Esophagus (tissue), 2 donors: ENCODE data around the gene PCP4. TPM values are rescaled to one million over a fixed set of nuclear protein-coding genes. Genes with fewer than 3 reads are reported as not detected.

ENCODE experiments used
- H3K27ac ChIP-seq, 2 donors: one replicate each; pipeline ENCODE4 v1.5.1; 2013; ENCODE audit warnings: low read depth in 2 of 2, mild to moderate bottlenecking in 2 of 2, inconsistent platforms in 1 of 2, low read length in 1 of 2, moderate library complexity in 1 of 2
- H3K27me3 ChIP-seq, 2 donors: one replicate each; pipeline ENCODE4 v1.6.1; 2013; ENCODE audit warnings: low read length in 2 of 2, control low read depth in 1 of 2, mild to moderate bottlenecking in 1 of 2; ENCODE audit not compliant: insufficient read depth in 2 of 2, control insufficient read depth in 1 of 2
- H3K36me3 ChIP-seq, 2 donors: one replicate each; pipeline ENCODE4 v1.6.1; 2013; ENCODE audit warnings: low read length in 1 of 2; ENCODE audit not compliant: control insufficient read depth in 2 of 2, insufficient read depth in 2 of 2
- H3K4me1 ChIP-seq, 2 donors: one replicate each; pipeline ENCODE4 v1.6.1; 2013; ENCODE audit warnings: low read length in 1 of 2; ENCODE audit not compliant: control insufficient read depth in 2 of 2, insufficient read depth in 2 of 2
- H3K4me3 ChIP-seq, 2 donors: one replicate each; pipeline ENCODE4 v1.5.1; 2013; ENCODE audit warnings: low read length in 2 of 2, mild to moderate bottlenecking in 2 of 2, low read depth in 1 of 2, moderate library complexity in 1 of 2
- H3K9me3 ChIP-seq, 2 donors: one replicate each; pipeline ENCODE4 v1.6.1; 2013; ENCODE audit warnings: mild to moderate bottlenecking in 2 of 2, low read depth in 1 of 2, low read length in 1 of 2, moderate library complexity in 1 of 2; ENCODE audit not compliant: control insufficient read depth in 2 of 2, insufficient read depth in 1 of 2
- WGBS, 2 donors: extraction: QIAGEN DNeasy Blood & Tissue Kit; methylation state at CpG; one replicate each; pipeline ENCODE4 v1.1.7; 2013; 5-methylcytosine and 5-hydroxymethylcytosine counted together
- polyA plus RNA-seq, 2 donors: library from polyadenylated mRNA; stranded (reverse); fragments of 200-250 nt; gene quantifications; one replicate each; pipeline ENCODE4 v1.2.3, GENCODE V29; 2013
- donor health status: healthy with polysubstance abuse.
- donor health status: Bipolar disorder and iron deficiency.

PCP4 gene
- polyA plus RNA-seq, 2 donors, result 28.9 to 42.3 TPM

- no peak overlapping the region for H3K27ac ChIP-seq
- peaks cover 0 to 4% of the 10 kb centered on the region in 2 donors for H3K9me3 ChIP-seq
- H3K4me1 ChIP-seq, result no peaks in the 10 kb centered on the region
- H3K36me3 ChIP-seq, result no peaks in the 10 kb centered on the region
- 50 to 58% methylated on average over 10 of the region's 10 CpGs for WGBS, 2 donors
- no peaks in the 10 kb centered on the region for H3K27me3 ChIP-seq
- H3K4me3 ChIP-seq, result no peak overlapping the region
Observed at GRCh38 chr21:39911286-39912199, 44.3 kb downstream of the PCP4 start.

GRCh38 chr21:39913706-39914305 lies 46.6 kb downstream of the PCP4 start:
- Histone ChIP-seq H3K27me3 (no peaks in the 10 kb centered on the region), H3K36me3 (no peaks in the 10 kb centered on the region), H3K4me1 (no peaks in the 10 kb centered on the region), H3K9me3 (peaks cover 0 to 7% of the 10 kb centered on the region in 2 donors), H3K4me3 (no peak overlapping the region), H3K27ac (no peak overlapping the region)
- 70 to 75% methylated on average over 8 of the region's 8 CpGs for WGBS, 2 donors

- no peaks in the 10 kb centered on the region for H3K36me3 ChIP-seq
- H3K27me3 ChIP-seq, result no peaks in the 10 kb centered on the region
- H3K9me3 ChIP-seq, result peaks cover 4 to 7% of the 10 kb centered on the region in 2 donors
- H3K4me3 ChIP-seq, result no peak overlapping the region
- H3K4me1 ChIP-seq, result no peaks in the 10 kb centered on the region
- no peak overlapping the region for H3K27ac ChIP-seq
- WGBS, 2 donors, result 33 to 47% methylated on average over 1 of the region's 1 CpG
Observed at GRCh38 chr21:39915881-39916280, 48.6 kb downstream of the PCP4 start.

GRCh38 chr21:39918558-39918957 lies 51.3 kb downstream of the PCP4 start:
- no peaks in the 10 kb centered on the region for H3K36me3 ChIP-seq
- 57 to 64% methylated on average over 4 of the region's 4 CpGs for WGBS, 2 donors
- peaks cover 4% of the 10 kb centered on the region in 2 donors for H3K9me3 ChIP-seq
- H3K27ac ChIP-seq, result peak overlapping the region in 1 of 2 donors; percentile 22
- H3K4me3 ChIP-seq, result no peak overlapping the region
- H3K4me1 ChIP-seq, result no peaks in the 10 kb centered on the region
- H3K27me3 ChIP-seq, result no peaks in the 10 kb centered on the region

GRCh38 chr21:39923476-39923875 lies 56.2 kb downstream of the PCP4 start:
- 67 to 77% methylated on average over 10 of the region's 10 CpGs for WGBS, 2 donors
- Histone ChIP-seq H3K36me3 (no peaks in the 10 kb centered on the region), H3K4me1 (no peaks in the 10 kb centered on the region), H3K27me3 (no peaks in the 10 kb centered on the region), H3K27ac (no peak overlapping the region), H3K4me3 (no peak overlapping the region), H3K9me3 (peaks cover 5 to 10% of the 10 kb centered on the region in 2 donors)

GRCh38 chr21:39924577-39925308 lies 57.5 kb downstream of the PCP4 start:
- H3K27ac ChIP-seq, result no peak overlapping the region
- no peaks in the 10 kb centered on the region for H3K4me1 ChIP-seq
- H3K9me3 ChIP-seq, result peaks cover 7 to 9% of the 10 kb centered on the region in 2 donors
- no peaks in the 10 kb centered on the region for H3K36me3 ChIP-seq
- WGBS, 2 donors, result 68% methylated on average over 8 of the region's 8 CpGs
- H3K27me3 ChIP-seq, result no peaks in the 10 kb centered on the region
- H3K4me3 ChIP-seq, result no peak overlapping the region

- H3K4me1 ChIP-seq, result no peaks in the 10 kb centered on the region
- no peaks in the 10 kb centered on the region for H3K27me3 ChIP-seq
- H3K9me3 ChIP-seq, result peaks cover 6 to 9% of the 10 kb centered on the region in 2 donors
- no peak overlapping the region for H3K27ac ChIP-seq
- WGBS, 2 donors, result 59 to 61% methylated on average over 2 of the region's 2 CpGs
- H3K36me3 ChIP-seq, result no peaks in the 10 kb centered on the region
- no peak overlapping the region for H3K4me3 ChIP-seq
Observed at GRCh38 chr21:39927304-39927886, 60.2 kb downstream of the PCP4 start.

- no peak overlapping the region for H3K4me3 ChIP-seq
- no peak overlapping the region for H3K27ac ChIP-seq
- peaks cover 0 to 9% of the 10 kb centered on the region in 2 donors for H3K9me3 ChIP-seq
- no peaks in the 10 kb centered on the region for H3K36me3 ChIP-seq
- no peaks in the 10 kb centered on the region for H3K4me1 ChIP-seq
- WGBS, 2 donors, result 80 to 81% methylated on average over 1 of the region's 1 CpG
- no peaks in the 10 kb centered on the region for H3K27me3 ChIP-seq
Observed at GRCh38 chr21:39932335-39932734, 65.1 kb downstream of the PCP4 start.

- H3K27ac ChIP-seq, result no peak overlapping the region
- 81 to 82% methylated on average over 2 of the region's 2 CpGs for WGBS, 2 donors
- no peak overlapping the region for H3K4me3 ChIP-seq
- no peaks in the 10 kb centered on the region for H3K4me1 ChIP-seq
- H3K36me3 ChIP-seq, result no peaks in the 10 kb centered on the region
- H3K9me3 ChIP-seq, result peaks cover under 1 to 2% of the 10 kb centered on the region in 2 donors
- no peaks in the 10 kb centered on the region for H3K27me3 ChIP-seq
Observed at GRCh38 chr21:39934895-39935294, 67.7 kb downstream of the PCP4 start.
